Measurements from ENCODE around the gene MTNR1B. TPM values are rescaled to one million over a fixed set of nuclear protein-coding genes. Genes with fewer than 3 reads are reported as not detected.

The MTNR1B gene
- total RNA-seq, 2 experiments from 2014 or later = not detected

DNA sequence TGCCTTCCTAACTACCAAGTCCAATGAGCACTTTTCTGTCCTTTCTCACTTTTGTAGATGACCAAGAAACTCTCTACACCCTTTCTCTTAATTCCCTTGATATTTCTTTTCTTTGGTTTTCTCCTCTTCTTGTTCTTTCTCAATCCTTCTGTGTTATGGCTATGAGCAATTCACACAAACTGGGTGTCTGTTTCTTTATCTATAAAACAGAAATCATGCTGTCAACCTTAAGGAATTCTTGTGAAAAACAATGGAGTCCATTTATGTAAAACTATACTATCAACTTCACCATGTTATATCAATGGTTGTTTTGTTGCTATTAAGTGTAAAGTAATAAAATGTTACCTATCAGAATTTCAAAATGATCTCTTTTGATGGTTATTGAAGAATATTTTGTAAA lies 7.2 kb downstream of the MTNR1B start:
- no peak for DNase-seq
- H3K27ac ChIP-seq (ENCODE audit: low read depth in 1 of 2, low read length in 2 of 2) = no peak overlapping the region
- no peaks in the 10 kb centered on the region for H3K36me3 ChIP-seq (ENCODE audit: insufficient read depth, low read length)
- CTCF ChIA-PET = no interaction called here
- Mint-ChIP-seq H3K27me3 (peaks cover 36% of the 10 kb centered on the region), H3K4me3 (no peak overlapping the region), H3K4me1 (ENCODE audit: low read depth) (no peaks in the 10 kb centered on the region), H3K9me3 (no peaks in the 10 kb centered on the region), H3K36me3 (ENCODE audit: low read depth) (no peaks in the 10 kb centered on the region), H3K27ac (no peak overlapping the region)
- no peaks in the 10 kb centered on the region for H3K4me1 ChIP-seq (ENCODE audit: insufficient read depth, low read length)
- POLR2A ChIA-PET = no interaction called here
- peaks cover under 1 to 4% of the 10 kb centered on the region in 2 experiments for H3K27me3 ChIP-seq (ENCODE audit: control insufficient read depth in 1 of 2, insufficient read depth in 2 of 2, low read length in 2 of 2)
- intact Hi-C loops (cut with DNase I, micrococcal nuclease) = no loop called here
- peaks cover 0 to 3% of the 10 kb centered on the region in 2 experiments for H3K9me3 ChIP-seq (ENCODE audit: control insufficient read depth in 1 of 2, insufficient read depth in 1 of 2, low read length in 2 of 2)
- no peak for TF ChIP-seq CTCF (IDR thresholded peaks at IDR 0.05)
- H3K4me3 ChIP-seq (ENCODE audit: low read length) = no peak overlapping the region
- no peak for ATAC-seq (ENCODE audit: poor library complexity)

DNA sequence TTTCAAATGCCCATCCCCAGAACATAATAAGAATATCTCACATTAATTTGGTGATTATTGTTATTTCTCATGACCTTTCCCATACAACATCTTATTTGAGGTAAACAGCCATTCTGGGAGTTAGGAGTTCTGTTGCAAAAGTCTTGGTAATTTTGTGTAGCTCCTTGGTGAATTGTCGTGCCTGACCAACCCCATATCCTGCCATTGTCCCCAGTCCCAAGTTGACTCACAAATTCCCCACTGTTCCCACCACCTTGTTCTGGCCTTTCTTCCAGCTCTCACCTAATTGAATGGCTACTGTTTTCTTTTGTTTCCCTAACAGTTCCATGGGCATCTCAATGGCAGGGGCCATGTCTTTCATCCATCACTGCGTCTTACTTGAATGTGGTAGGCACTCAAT lies 8.0 kb downstream of the MTNR1B start:
- H3K4me3 Mint-ChIP-seq = no peak overlapping the region
- CTCF ChIA-PET = no interaction called here
- intact Hi-C loops (cut with DNase I, micrococcal nuclease) = no loop called here
- Histone ChIP-seq H3K27ac (ENCODE audit: low read depth in 1 of 2, low read length in 2 of 2) (no peak overlapping the region), H3K4me3 (ENCODE audit: low read length) (no peak overlapping the region), H3K9me3 (ENCODE audit: control insufficient read depth in 1 of 2, insufficient read depth in 1 of 2, low read length in 2 of 2) (peaks cover 0 to 10% of the 10 kb centered on the region in 2 experiments), H3K4me1 (ENCODE audit: insufficient read depth, low read length) (no peaks in the 10 kb centered on the region), H3K27me3 (ENCODE audit: control insufficient read depth in 1 of 2, insufficient read depth in 2 of 2, low read length in 2 of 2) (no peaks in the 10 kb centered on the region), H3K36me3 (ENCODE audit: insufficient read depth, low read length) (no peaks in the 10 kb centered on the region)
- ATAC-seq (ENCODE audit: poor library complexity) = no peak
- H3K9me3 Mint-ChIP-seq = no peaks in the 10 kb centered on the region
- peaks cover 29% of the 10 kb centered on the region for H3K27me3 Mint-ChIP-seq
- no peak for DNase-seq
- H3K36me3 Mint-ChIP-seq (ENCODE audit: low read depth) = no peaks in the 10 kb centered on the region
- H3K27ac Mint-ChIP-seq = no peak overlapping the region
- no peak for TF ChIP-seq CTCF (IDR thresholded peaks at IDR 0.05)
- no peaks in the 10 kb centered on the region for H3K4me1 Mint-ChIP-seq (ENCODE audit: low read depth)
- POLR2A ChIA-PET = no interaction called here

DNA sequence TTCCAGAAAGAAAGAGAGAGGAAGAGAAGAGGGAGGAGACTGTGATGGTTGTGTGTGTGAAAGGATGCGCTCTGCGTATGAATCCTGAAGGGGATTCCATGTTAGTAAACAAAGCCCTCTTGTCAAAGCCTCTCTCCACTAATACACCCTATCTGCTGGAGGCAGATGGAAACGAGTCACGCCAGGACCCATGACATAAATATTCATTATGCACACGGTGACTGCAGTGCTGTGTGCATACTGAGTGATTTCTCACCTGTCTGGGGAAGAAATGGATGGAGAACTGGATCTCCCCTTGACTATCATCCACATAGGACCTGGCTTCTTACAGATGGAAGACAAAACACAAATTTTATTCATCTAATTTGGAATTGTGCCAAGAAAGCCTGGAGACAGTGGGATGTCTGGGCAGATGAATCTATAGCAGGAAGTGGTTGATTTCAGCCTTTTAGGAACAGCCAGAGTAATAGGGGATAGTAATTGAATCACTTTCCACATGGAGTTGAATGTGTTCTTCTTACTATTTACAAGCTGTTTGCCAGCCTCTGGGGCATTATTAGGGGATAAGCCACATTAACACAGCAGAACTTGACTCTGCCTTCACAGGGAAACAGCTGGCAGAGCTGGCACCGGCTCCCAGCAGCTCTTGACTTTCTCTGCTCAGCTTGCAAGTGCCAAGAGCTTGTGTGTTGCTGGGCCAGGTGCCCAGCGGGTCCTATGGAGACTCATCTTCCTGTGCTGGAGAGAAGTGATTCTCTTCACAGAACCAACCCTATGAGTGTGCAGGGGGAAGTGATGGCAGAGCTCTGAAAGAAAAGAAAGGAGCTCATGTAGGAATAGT lies 9.0 kb downstream of the MTNR1B start:
- Histone ChIP-seq H3K27ac (ENCODE audit: low read depth in 1 of 2, low read length in 2 of 2) (no peak overlapping the region), H3K4me1 (ENCODE audit: insufficient read depth, low read length) (no peaks in the 10 kb centered on the region), H3K4me3 (ENCODE audit: low read length) (no peak overlapping the region), H3K27me3 (ENCODE audit: control insufficient read depth in 1 of 2, insufficient read depth in 2 of 2, low read length in 2 of 2) (no peaks in the 10 kb centered on the region), H3K36me3 (ENCODE audit: insufficient read depth, low read length) (no peaks in the 10 kb centered on the region), H3K9me3 (ENCODE audit: control insufficient read depth in 1 of 2, insufficient read depth in 1 of 2, low read length in 2 of 2) (peaks cover 0 to 10% of the 10 kb centered on the region in 2 experiments)
- DNase-seq = no peak
- Mint-ChIP-seq H3K27ac (no peak overlapping the region), H3K9me3 (no peaks in the 10 kb centered on the region), H3K27me3 (peaks cover 18% of the 10 kb centered on the region), H3K36me3 (ENCODE audit: low read depth) (no peaks in the 10 kb centered on the region), H3K4me3 (no peak overlapping the region), H3K4me1 (ENCODE audit: low read depth) (no peaks in the 10 kb centered on the region)
- ChIA-PET POLR2A (no interaction called here), CTCF (no interaction called here)
- ATAC-seq (ENCODE audit: poor library complexity) = no peak
- no peak for TF ChIP-seq CTCF (IDR thresholded peaks at IDR 0.05)
- intact Hi-C loops (cut with DNase I, micrococcal nuclease) = no loop called here

All from CD4-positive, alpha-beta T cell (primary cell).